Epithelial cell of umbilical artery (primary cell): ENCODE data around the gene LIMS4. TPM values are rescaled to one million over a fixed set of nuclear protein-coding genes. Genes with fewer than 3 reads are reported as not detected.

Source experiments
- total RNA-seq: library from RNA; depleted of rRNA; stranded (reverse); fragments of >200 nt; gene quantifications from 2 replicates; pipeline ENCODE4 v1.2.3, GENCODE V29; 2014

The LIMS4 gene
- 18.1 and 25.0 TPM in 2 replicates for total RNA-seq

DNA sequence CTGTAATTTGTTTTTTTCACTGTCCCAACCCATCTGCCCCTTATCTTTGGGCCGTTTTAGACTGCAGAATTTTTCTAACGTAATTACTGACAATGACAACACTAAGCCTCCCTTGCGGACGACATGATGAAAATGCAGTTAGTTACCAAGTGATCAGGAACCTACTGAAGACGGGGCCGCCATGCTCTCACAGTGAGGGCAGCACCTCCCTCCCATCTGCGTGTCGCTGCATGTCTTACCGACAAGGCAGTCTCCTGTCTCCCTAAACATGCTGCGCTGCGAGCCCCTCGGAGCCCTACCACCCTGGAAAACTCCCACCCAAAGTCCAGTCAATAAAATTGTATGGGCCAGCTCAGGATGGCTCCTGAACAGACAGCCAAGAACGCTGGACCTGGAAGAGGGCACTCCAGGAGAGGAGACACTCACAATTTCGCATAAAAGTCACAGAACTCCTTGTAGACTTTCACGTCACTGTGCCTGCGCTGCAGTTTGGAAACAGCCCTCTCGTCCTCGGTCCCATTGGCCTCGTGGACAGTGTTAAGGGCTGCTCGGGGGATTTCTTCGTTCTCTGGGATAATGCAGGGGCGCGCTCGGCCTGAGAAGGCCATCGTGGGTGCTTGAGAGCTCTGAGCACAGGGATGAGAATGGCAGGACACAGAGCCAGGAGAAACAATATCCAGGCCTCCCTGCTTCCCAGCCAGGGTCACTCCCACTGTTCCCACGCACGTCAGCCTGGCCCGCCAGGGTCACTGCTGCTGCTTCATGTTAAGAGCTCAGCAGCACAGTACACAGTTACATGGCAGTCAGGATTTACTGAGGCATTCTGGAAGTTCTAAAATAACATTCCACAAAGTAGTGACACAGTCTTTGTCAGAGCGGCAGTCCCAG, at the start of gene LIMS4:
LIMS4 (minus strand) TSS at position 646 of the 888 bp plus-strand sequence; CDS start at position 608, 38 bp downstream.

Other genes with a start within 250 kb of the LIMS4 start
- gene RGPD6, start 104.4 kb upstream of the LIMS4 start, total RNA-seq, result 17.2 and 31.5 TPM in 2 replicates
- 35.7 and 38.0 TPM in 2 replicates for gene BUB1, start 205.2 kb upstream of the LIMS4 start, total RNA-seq